Testis (tissue), 3 donors: Measurements from ENCODE around the gene TFEB. TPM values are rescaled to one million over a fixed set of nuclear protein-coding genes. Genes with fewer than 3 reads are reported as not detected.

Experiments used
- DNase-seq: peaks from one replicate; pipeline ENCODE4 v3.0.0-alpha.2; 2019
- H3K27ac ChIP-seq, 2 donors: fragments of 200-600 bp; sonication (generic); one replicate each; pipeline ENCODE4 v1.5.1; 2019
- H3K27me3 ChIP-seq: fragments of 200-600 bp; sonication (generic); one replicate; pipeline ENCODE4 v1.5.1; 2019
- H3K36me3 ChIP-seq: fragments of 200-600 bp; sonication (generic); one replicate; pipeline ENCODE4 v1.5.1; 2017; ENCODE audit warnings: low read depth; ENCODE audit errors: missing control alignments
- H3K4me1 ChIP-seq: fragments of 200-600 bp; sonication (generic); one replicate; pipeline ENCODE4 v1.5.1; 2019
- H3K4me3 ChIP-seq, 2 donors: fragments of 200-600 bp; sonication (generic); one replicate each; pipeline ENCODE4 v1.5.1; 2017 to 2019
- H3K9me3 ChIP-seq: fragments of 200-600 bp; sonication (generic); one replicate; pipeline ENCODE4 v1.5.1; 2017
- POLR2A ChIP-seq: fragments of 450-650 bp; IDR thresholded peaks from one replicate; pipeline ENCODE4 v1.6.1; 2017; ENCODE audit warnings: antibody characterized with exemption, mild to moderate bottlenecking, moderate library complexity
- WGBS, 2 donors: methylation state at CpG; one replicate each; pipeline ENCODE4 v1.1.5; 2018; 5-methylcytosine and 5-hydroxymethylcytosine counted together
- intact Hi-C: fragments of 100-400 bp; cut with DNase I; formaldehyde crosslinking; loops from one replicate; pipeline ENCODE4 v1.15.1; 2023; ENCODE audit warnings: low total_unique reads
- polyA plus RNA-seq: library from polyadenylated mRNA; stranded (reverse); fragments of 350-450 nt; fragmentation: Illumina TruSeq; extraction: RNeasy Lipid Tissue Mini Kit (QIAGEN cat#74804); gene quantifications from one replicate; pipeline ENCODE4 v1.2.3, GENCODE V29; 2014; ENCODE audit warnings: low read depth, low replicate concordance; ENCODE audit not compliant: insufficient read depth
- total RNA-seq, 2 donors: library from RNA; depleted of rRNA; stranded (reverse); fragments of >200 nt; gene quantifications; one replicate each; pipeline ENCODE4 v1.2.3, GENCODE V29; 2016
- TF ChIP-seq, protein P1 (sequence below), 3 experiments: fragments of 450-650 bp in 2 of 3; fragments of 200-600 bp in 1 of 3; sonication (generic) in 1 of 3; IDR thresholded peaks; one replicate each; pipeline ENCODE4 v1.5.1; 2016 to 2019; ENCODE audit warnings: antibody characterized with exemption in 3 of 3, mild to moderate bottlenecking in 2 of 3, moderate library complexity in 1 of 3

Gene TFEB
- total and polyA plus RNA-seq, 3 donors from 2014 or later, result 4.5 to 6.3 (median 5.2) TPM

DNA sequence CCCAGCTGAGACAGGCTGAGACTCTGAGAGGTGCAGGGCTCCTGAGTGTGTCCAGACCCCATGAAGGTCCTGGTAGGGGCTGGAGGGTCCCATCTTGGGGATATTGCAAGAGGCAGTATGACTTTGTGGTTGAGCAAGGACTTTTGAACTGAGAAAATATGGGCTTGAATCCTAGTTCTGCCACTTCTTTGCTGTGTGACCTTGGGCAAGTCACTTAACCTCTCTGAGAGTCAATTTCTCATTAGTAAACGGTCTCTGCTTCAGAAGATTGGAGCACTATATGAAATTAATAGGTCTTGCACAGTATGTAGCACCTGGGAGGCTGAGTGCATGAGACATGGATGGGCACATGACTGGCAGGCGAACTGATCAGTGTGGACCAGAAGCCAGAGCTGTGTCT, 42.7 kb downstream of the TFEB start:
- Histone ChIP-seq H3K27ac (no peak overlapping the region), H3K9me3 (no peaks in the 10 kb centered on the region), H3K36me3 (no peaks in the 10 kb centered on the region), H3K27me3 (no peaks in the 10 kb centered on the region), H3K4me1 (no peaks in the 10 kb centered on the region), H3K4me3 (no peak overlapping the region)
- no peak for TF ChIP-seq POLR2A
- TF ChIP-seq, protein P1, sequence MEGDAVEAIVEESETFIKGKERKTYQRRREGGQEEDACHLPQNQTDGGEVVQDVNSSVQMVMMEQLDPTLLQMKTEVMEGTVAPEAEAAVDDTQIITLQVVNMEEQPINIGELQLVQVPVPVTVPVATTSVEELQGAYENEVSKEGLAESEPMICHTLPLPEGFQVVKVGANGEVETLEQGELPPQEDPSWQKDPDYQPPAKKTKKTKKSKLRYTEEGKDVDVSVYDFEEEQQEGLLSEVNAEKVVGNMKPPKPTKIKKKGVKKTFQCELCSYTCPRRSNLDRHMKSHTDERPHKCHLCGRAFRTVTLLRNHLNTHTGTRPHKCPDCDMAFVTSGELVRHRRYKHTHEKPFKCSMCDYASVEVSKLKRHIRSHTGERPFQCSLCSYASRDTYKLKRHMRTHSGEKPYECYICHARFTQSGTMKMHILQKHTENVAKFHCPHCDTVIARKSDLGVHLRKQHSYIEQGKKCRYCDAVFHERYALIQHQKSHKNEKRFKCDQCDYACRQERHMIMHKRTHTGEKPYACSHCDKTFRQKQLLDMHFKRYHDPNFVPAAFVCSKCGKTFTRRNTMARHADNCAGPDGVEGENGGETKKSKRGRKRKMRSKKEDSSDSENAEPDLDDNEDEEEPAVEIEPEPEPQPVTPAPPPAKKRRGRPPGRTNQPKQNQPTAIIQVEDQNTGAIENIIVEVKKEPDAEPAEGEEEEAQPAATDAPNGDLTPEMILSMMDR (IDR thresholded peaks at IDR 0.05), result no peak
- no peak for DNase-seq
- intact Hi-C loops, result no loop called here
- 93 to 95% methylated on average over 2 of the region's 2 CpGs for WGBS, 2 donors

DNA sequence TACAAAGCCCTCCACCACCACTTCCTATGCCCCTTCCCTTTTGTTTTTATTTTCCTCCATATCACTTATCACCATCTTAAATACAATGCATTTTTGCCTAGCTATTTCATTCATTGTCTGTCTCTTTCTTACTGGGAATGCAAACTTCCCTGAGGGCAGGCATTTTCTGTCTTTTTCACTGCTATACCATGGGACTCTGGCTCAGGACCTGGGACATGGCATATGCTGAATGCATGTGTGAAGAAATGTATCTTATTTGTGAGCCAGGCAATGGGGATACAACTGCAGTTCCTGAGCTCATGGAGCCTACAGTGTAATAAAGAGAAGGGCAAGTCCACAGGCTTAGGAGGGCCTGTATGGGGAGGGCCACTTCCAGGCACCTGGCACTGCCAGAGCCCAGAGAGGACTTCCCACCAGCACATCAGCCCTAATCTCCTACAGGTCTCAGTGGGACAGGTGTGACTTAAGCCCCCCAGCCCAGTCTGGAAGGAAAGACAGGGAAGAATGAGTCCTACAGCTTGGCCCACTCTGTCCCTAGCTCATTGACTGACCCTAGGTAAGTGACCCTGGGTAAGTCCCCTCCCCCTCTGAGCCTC, 43.2 kb downstream of the TFEB start:
- TF ChIP-seq, protein P1 (IDR thresholded peaks at IDR 0.05), result no peak
- Histone ChIP-seq H3K4me1 (no peaks in the 10 kb centered on the region), H3K36me3 (no peaks in the 10 kb centered on the region), H3K27ac (no peak overlapping the region), H3K9me3 (no peaks in the 10 kb centered on the region), H3K4me3 (no peak overlapping the region), H3K27me3 (no peaks in the 10 kb centered on the region)
- intact Hi-C loops, result no loop called here
- DNase-seq, result no peak

DNA sequence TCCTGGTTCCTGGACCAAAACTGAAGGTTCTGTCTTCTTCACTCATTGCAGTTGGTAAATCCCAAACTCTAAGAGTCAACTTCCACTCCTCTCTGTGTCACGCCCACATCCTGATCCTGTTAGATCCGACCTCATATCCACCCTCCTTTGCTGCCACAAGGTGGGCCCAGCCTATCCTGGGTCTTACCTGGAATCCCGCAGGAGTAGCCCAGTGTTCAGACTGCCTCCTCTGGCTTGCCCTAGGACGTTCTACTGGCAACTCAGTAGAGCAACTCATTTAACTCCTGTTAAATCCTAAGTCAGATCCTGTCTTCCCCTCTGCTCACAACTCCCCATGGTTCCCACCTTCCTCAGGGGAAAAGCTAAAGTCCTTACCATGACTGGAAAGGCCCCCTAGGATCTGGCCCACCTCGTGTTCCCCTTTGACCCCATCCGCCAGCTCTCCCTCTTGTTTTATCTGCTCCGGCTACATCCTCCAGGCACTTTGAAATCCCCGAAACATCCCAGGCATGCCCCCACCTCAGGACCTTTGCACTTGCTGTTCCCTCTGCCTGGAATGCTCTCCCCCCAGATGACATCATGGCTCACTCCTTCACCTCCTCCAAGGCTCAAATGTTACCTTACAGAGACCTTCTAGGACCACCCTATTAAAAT, 43.9 kb downstream of the TFEB start:
- H3K27me3 ChIP-seq, result no peaks in the 10 kb centered on the region
- no peaks in the 10 kb centered on the region for H3K36me3 ChIP-seq
- TF ChIP-seq, protein P1 (IDR thresholded peaks at IDR 0.05), result no peak
- TF ChIP-seq POLR2A, result no peak
- WGBS, 2 donors, result 83 to 92% methylated on average over 8 of the region's 8 CpGs
- DNase-seq, result no peak
- no peak overlapping the region for H3K4me3 ChIP-seq
- no peaks in the 10 kb centered on the region for H3K9me3 ChIP-seq
- H3K27ac ChIP-seq, result no peak overlapping the region
- no peaks in the 10 kb centered on the region for H3K4me1 ChIP-seq
- intact Hi-C loops, result no loop called here

DNA sequence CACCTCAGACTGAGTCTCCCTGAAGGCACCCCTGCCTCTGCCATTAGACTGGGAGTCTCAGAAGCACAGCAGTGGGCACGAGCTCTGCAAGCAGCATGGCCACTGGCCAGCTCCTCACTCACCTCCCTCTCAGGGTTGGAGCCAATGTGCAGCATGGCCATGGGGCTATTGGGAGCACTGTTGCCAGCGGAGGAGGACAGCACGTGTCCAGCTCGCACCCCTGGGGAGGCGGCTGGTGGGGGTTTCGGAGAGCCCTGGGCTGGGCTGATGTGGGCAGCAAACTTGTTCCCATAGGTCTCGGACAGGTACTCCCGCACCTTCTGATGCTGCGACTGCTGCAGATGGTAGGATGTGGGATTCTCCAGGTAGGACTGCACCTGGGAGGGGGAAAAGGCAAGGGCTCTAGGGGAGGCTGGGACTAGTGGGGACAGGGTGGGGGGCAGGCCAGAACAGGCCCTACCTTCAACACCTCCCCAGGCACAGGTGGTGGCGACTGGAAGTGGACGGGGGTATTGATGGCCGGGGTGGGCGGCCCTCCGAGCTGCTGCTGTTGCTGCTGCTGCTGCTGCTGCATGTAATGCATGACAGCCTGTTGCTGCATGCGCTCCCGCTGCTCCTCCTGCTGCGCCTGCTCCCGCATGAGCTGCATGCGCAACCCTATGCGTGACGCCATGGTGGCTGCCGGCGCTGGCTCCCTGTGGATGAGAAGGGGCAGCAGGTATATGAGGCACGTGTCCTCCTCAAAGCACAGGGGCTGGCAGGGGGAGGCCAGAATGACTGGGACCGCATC, 44.7 kb downstream of the TFEB start:
- DNase-seq, result no peak
- no peaks in the 10 kb centered on the region for H3K4me1 ChIP-seq
- H3K9me3 ChIP-seq, result no peaks in the 10 kb centered on the region
- intact Hi-C loops, result no loop called here
- no peak overlapping the region for H3K4me3 ChIP-seq
- no peaks in the 10 kb centered on the region for H3K27me3 ChIP-seq
- TF ChIP-seq POLR2A, result no peak
- TF ChIP-seq, protein P1 (IDR thresholded peaks at IDR 0.05), result no peak
- H3K36me3 ChIP-seq, result no peaks in the 10 kb centered on the region
- 95% methylated on average over 20 to 25 of the region's 25 CpGs for WGBS, 2 donors
- no peak overlapping the region for H3K27ac ChIP-seq
